GM12801 (cell line): ENCODE results near the gene DAP.

Experiments used
- TF ChIP-seq, protein P1 (sequence below): IDR thresholded peaks from one replicate; pipeline ENCODE4 v1.5.1; 2011; ENCODE audit warnings: control low read depth; ENCODE audit not compliant: insufficient read length; ENCODE audit errors: extremely low read depth

DAP gene

DNA sequence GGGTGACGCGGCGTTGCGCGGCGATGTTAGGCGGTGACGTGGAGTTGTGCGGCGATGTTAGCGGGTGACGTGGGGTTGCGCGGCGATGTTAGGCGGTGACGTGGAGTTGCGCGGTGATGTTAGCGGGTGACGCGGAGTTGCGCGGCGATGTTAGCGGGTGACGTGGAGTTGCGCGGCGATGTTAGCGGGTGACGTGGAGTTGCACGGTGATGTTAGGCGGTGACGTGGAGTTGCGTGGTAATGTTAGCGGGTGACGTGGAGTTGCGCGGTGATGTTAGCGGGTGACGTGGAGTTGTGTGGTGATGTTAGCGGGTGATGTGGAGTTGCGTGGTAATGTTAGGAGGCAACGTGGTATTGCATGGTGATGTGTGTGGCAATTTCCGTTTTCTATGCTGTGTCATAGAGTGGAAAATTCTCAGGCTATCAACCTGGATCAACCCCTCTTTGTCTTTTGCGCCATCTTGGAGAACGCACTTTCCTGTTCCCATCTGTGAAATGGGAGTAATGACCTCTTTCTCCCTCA, 121.1 kb downstream of the DAP start:
- TF ChIP-seq, protein P1, sequence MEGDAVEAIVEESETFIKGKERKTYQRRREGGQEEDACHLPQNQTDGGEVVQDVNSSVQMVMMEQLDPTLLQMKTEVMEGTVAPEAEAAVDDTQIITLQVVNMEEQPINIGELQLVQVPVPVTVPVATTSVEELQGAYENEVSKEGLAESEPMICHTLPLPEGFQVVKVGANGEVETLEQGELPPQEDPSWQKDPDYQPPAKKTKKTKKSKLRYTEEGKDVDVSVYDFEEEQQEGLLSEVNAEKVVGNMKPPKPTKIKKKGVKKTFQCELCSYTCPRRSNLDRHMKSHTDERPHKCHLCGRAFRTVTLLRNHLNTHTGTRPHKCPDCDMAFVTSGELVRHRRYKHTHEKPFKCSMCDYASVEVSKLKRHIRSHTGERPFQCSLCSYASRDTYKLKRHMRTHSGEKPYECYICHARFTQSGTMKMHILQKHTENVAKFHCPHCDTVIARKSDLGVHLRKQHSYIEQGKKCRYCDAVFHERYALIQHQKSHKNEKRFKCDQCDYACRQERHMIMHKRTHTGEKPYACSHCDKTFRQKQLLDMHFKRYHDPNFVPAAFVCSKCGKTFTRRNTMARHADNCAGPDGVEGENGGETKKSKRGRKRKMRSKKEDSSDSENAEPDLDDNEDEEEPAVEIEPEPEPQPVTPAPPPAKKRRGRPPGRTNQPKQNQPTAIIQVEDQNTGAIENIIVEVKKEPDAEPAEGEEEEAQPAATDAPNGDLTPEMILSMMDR = no peak

DNA sequence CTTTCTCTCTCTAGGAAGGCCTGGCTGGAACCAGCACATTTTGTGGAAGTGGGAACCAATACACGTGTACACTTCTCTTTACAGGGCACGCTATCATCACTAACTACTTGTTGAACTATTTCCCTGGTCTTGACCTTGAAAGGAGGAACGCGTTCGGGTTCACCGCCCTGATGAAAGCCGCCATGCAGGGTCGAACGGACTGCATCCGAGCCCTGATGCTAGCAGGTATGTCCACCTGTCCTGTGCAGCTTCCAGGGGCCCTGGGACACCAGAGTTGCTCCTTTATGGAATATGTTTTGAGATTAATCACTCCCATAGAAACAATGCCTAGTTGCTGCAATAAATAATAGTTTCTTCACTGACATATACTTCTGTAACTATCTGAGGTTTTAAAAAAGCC, 123.1 kb downstream of the DAP start:
- TF ChIP-seq, protein P1 = no peak

GRCh38 chr5:10636363-10637142, 124.5 kb downstream of the DAP start:
- TF ChIP-seq, protein P1 = no peak

DNA sequence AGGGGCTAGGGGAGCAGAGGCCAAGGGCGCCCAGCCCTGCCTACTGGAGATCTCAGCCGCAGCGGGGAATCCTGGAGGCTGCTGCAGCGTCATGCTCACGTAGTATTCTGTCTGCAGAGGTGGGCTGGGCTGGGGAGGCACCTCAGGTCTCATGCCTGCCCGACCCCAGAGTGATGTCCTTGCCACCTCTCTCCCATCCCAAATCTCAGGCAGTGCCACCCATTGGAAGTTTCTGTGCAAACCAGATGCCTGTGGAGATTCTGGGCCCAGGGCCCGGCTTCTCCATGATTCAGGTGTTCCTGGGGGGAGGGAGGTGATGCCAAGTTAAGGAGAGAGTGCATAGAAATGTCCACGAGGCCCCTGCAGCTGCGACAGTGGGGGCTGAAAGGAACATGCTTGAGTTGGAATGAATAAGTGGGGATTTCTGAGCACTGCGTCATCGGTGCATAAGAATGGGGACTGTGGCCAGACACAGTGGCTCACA, 125.1 kb downstream of the DAP start:
- TF ChIP-seq, protein P1 = no peak

- TF ChIP-seq, protein P1 = no peak
Measured at GRCh38 chr5:10635257-10635866, 125.7 kb downstream of the DAP start.

DNA sequence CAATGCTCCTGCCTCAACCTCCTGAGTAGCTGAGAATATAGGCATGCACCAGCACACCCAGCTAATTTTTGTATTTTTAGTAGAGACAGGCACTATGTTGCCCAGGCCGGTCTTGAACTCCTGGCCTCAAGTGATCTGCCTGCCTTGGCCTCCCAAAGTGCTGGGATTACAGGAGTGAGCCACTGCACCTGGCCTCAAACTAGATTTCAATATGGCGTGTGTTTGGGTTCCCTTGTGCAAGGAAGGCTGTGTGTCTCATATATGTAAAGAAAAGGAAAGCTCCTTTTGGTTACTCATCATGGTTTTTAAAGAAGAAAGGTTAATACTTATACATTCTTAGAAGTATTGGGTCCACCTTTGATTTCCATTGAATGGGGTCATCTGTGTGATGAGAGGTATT, 126.5 kb downstream of the DAP start:
- TF ChIP-seq, protein P1 = no peak

DNA sequence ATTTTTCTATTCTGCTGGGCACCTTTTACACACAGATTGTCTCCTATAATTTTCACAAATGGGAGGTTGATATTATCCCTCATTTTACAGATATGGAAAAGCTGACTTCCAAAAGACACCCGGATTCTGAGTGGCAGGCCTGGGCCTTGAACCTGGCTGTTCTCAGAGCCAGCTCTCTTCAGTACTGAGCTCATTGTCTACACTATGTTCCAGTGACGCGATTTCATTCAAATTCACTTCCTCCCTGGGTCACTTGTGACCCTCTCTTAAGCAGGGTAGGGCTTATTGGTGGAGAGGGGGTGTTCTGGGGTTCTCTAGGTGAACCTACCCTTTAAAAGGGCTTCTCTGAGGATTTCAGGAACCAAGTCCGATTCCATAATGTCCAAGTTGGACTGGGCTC, 127.0 kb downstream of the DAP start:
- TF ChIP-seq, protein P1 = no peak
